AG04449 (cell line): ENCODE measurements around the gene TMEM245.

Experiments
- CTCF ChIA-PET: fragments of 350-600 bp; formaldehyde crosslinking; extraction: SDS; loops from one replicate; lab custom pipeline; 2021; ENCODE audit warnings: antibody characterized with exemption; lab: Yijun Ruan, JAX
- POLR2A ChIA-PET: fragments of 400-600, 350-600 bp; formaldehyde crosslinking; extraction: SDS; loops from one replicate; lab custom pipeline; 2020; ENCODE audit warnings: antibody characterized with exemption, inconsistent platforms; lab: Yijun Ruan, JAX
- DNase-seq: peaks from one replicate; pipeline ENCODE4 v3.0.0-alpha.2; 2010; ENCODE audit warnings: low read depth, low spot score
- H3K4me3 ChIP-seq: 2 replicates; pipeline ENCODE4 v1.5.1; 2011; ENCODE audit warnings: low read depth, mild to moderate bottlenecking, control low read depth, low read length
- CTCF ChIP-seq: IDR thresholded peaks from one replicate; pipeline ENCODE4 v1.5.1; 2011; ENCODE audit warnings: mild to moderate bottlenecking, moderate library complexity, low read length, control low read depth, inconsistent platforms; ENCODE audit not compliant: insufficient read depth; ENCODE audit errors: missing control alignments

The TMEM245 gene

GRCh38 chr9:109095321-109095720, 24.4 kb downstream of the TMEM245 start:
- no peak for TF ChIP-seq CTCF
- DNase-seq: no peak
- ChIA-PET POLR2A (no interaction called here), CTCF (no interaction called here)
- no peak overlapping the region for H3K4me3 ChIP-seq

GRCh38 chr9:109094268-109094667, 25.5 kb downstream of the TMEM245 start:
- H3K4me3 ChIP-seq: no peak overlapping the region
- POLR2A ChIA-PET: no interaction called here
- CTCF ChIA-PET: no interaction called here
- DNase-seq: no peak
- TF ChIP-seq CTCF: no peak

GRCh38 chr9:109092587-109092986, 27.2 kb downstream of the TMEM245 start:
- no peak for TF ChIP-seq CTCF
- ChIA-PET CTCF (interaction anchor here (0.8 to 1.4 kb wide), 2 partner anchors 91 to 139 kb away, joined by 3 to 4 read pairs; no protein-coding TSS in a partner anchor), POLR2A (no interaction called here)
- DNase-seq: no peak
- no peak overlapping the region for H3K4me3 ChIP-seq

- no peak overlapping the region for H3K4me3 ChIP-seq
- CTCF ChIA-PET: interaction anchor here (0.8 to 1.4 kb wide), 2 partner anchors 91 to 138 kb away, joined by 3 to 4 read pairs; no protein-coding TSS in a partner anchor
- no peak for DNase-seq
- TF ChIP-seq CTCF: no peak
- POLR2A ChIA-PET: no interaction called here
Measured at GRCh38 chr9:109092051-109092580, 27.6 kb downstream of the TMEM245 start.

GRCh38 chr9:109088221-109088620, 31.5 kb downstream of the TMEM245 start:
- ChIA-PET POLR2A (no interaction called here), CTCF (interaction anchor here (0.7 to 2.4 kb wide), 4 partner anchors 10 to 433 kb away, joined by 3 to 6 read pairs (median 3); no protein-coding TSS in a partner anchor)
- no peak overlapping the region for H3K4me3 ChIP-seq
- DNase-seq: no peak
- no peak for TF ChIP-seq CTCF

- no peak for TF ChIP-seq CTCF
- no peak for DNase-seq
- ChIA-PET POLR2A (no interaction called here), CTCF (interaction anchor here (0.7 to 2.4 kb wide), 4 partner anchors 10 to 434 kb away, joined by 3 to 6 read pairs (median 3); no protein-coding TSS in a partner anchor)
- H3K4me3 ChIP-seq: no peak overlapping the region
Measured at GRCh38 chr9:109087795-109088194, 32.0 kb downstream of the TMEM245 start.
